DND-41 (cell line): ENCODE results near the gene FGF9.

Experiments used
- ATAC-seq: fragments of 200-7000 bp; cut with Tn5 transposase; 3 replicates; pipeline ENCODE4 v1.9.1; 2021; ENCODE audit warnings: low read depth; ENCODE audit not compliant: insufficient read depth
- DNase-seq: peaks from one replicate; pipeline ENCODE4 v3.0.0-alpha.2; 2020
- H2AFZ ChIP-seq: 2 replicates; pipeline ENCODE4 v1.6.0; 2012; ENCODE audit warnings: low read depth, low read length
- H3K27ac ChIP-seq: 2 replicates; pipeline ENCODE4 v1.5.1; 2012; ENCODE audit warnings: low read length, inconsistent platforms
- H3K27me3 ChIP-seq: fragments of 200-600 bp; sonication (generic); 2 replicates; pipeline ENCODE4 v1.6.0; 2012; ENCODE audit warnings: low read length, mild to moderate bottlenecking, inconsistent platforms; ENCODE audit not compliant: insufficient read depth, poor library complexity
- H3K36me3 ChIP-seq: 2 replicates; pipeline ENCODE4 v1.5.1; 2012; ENCODE audit warnings: low read length, inconsistent platforms; ENCODE audit not compliant: insufficient read depth
- H3K4me1 ChIP-seq: 2 replicates; pipeline ENCODE4 v1.5.1; 2012; ENCODE audit warnings: mild to moderate bottlenecking, low read length; ENCODE audit not compliant: insufficient read depth
- H3K4me2 ChIP-seq: 2 replicates; pipeline ENCODE4 v1.6.0; 2012; ENCODE audit warnings: mild to moderate bottlenecking, moderate library complexity, low read length, inconsistent platforms; ENCODE audit not compliant: insufficient read depth
- H3K4me3 ChIP-seq, 2 experiments: fragments of 200-600 bp in 1 of 2; shearing (Covaris generic) in 1 of 2; 2 replicates each; pipeline ENCODE4 v1.5.1; 2012 to 2016; ENCODE audit warnings: inconsistent platforms in 2 of 2, low read length in 2 of 2, mild to moderate bottlenecking in 2 of 2, low read depth in 1 of 2, moderate library complexity in 1 of 2
- H3K79me2 ChIP-seq: 2 replicates; pipeline ENCODE4 v1.6.0; 2012; ENCODE audit warnings: low read length, inconsistent platforms; ENCODE audit not compliant: insufficient read depth
- H3K9ac ChIP-seq: 2 replicates; pipeline ENCODE4 v1.6.0; 2012; ENCODE audit warnings: low read depth, mild to moderate bottlenecking, inconsistent platforms, low read length, moderate library complexity
- H3K9me3 ChIP-seq: 2 replicates; pipeline ENCODE4 v1.5.1; 2012; ENCODE audit warnings: low read length, moderate library complexity, mild to moderate bottlenecking, inconsistent platforms; ENCODE audit not compliant: insufficient read depth, severe bottlenecking
- H4K20me1 ChIP-seq: 2 replicates; pipeline ENCODE4 v1.6.0; 2012; ENCODE audit warnings: low read length; ENCODE audit not compliant: insufficient read depth
- CTCF ChIP-seq: IDR thresholded peaks from 2 replicates; pipeline ENCODE4 v1.5.1; 2012; ENCODE audit warnings: borderline replicate concordance, low read length, moderate library complexity, mild to moderate bottlenecking; ENCODE audit not compliant: poor library complexity, severe bottlenecking; ENCODE audit errors: extremely low read depth
- EZH2 ChIP-seq: IDR thresholded peaks from 3 replicates; pipeline ENCODE4 v1.6.1; 2012; ENCODE audit warnings: borderline replicate concordance, low read depth, mild to moderate bottlenecking, moderate library complexity, low read length, inconsistent platforms; ENCODE audit not compliant: severe bottlenecking

Gene FGF9

GRCh38 chr13:21639561-21639960, 31.3 kb upstream of the FGF9 start:
- TF ChIP-seq EZH2, result no peak
- TF ChIP-seq CTCF, result no peak
- ATAC-seq, result no peak
- H3K27me3 ChIP-seq, result peaks cover 14% of the 10 kb centered on the region
- no peaks in the 10 kb centered on the region for H3K79me2 ChIP-seq
- H4K20me1 ChIP-seq, result no peaks in the 10 kb centered on the region
- H3K9ac ChIP-seq, result no peak overlapping the region
- H3K36me3 ChIP-seq, result no peaks in the 10 kb centered on the region
- H3K4me3 ChIP-seq, result no peak overlapping the region
- H3K9me3 ChIP-seq, result no peaks in the 10 kb centered on the region
- H3K4me1 ChIP-seq, result no peaks in the 10 kb centered on the region
- no peak overlapping the region for H3K27ac ChIP-seq
- no peak overlapping the region for H2AFZ ChIP-seq
- no peak for DNase-seq
- H3K4me2 ChIP-seq, result no peak overlapping the region

DNA sequence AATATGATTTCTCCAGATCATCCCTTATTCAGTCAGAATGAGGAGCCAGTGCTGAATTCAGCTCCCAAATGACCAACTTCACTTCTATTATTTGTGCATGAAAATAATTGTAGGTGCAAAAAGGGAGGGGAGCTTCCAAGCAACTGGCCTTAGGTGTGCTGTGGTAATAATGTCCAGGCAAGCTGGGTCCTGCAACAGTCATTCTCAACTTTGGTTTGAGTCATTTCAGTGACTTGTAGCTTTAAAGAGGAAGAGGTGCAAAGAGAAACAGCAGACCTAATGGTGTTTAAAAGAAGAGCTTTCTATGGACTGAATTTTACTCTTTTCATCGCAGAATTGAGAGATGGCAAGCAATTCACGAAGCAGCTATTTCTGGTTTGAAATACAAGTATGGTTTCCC, 29.2 kb upstream of the FGF9 start:
- Histone ChIP-seq H3K4me1 (no peaks in the 10 kb centered on the region), H2AFZ (no peak overlapping the region), H3K27me3 (peaks cover 19% of the 10 kb centered on the region), H3K4me3 (no peak overlapping the region), H3K27ac (no peak overlapping the region), H3K4me2 (no peak overlapping the region), H3K79me2 (no peaks in the 10 kb centered on the region), H4K20me1 (no peaks in the 10 kb centered on the region), H3K9ac (no peak overlapping the region), H3K9me3 (no peaks in the 10 kb centered on the region), H3K36me3 (no peaks in the 10 kb centered on the region)
- no peak for DNase-seq
- ATAC-seq, result no peak
- TF ChIP-seq CTCF (no peak), EZH2 (no peak)

GRCh38 chr13:21657538-21657937, 13.3 kb upstream of the FGF9 start:
- no peak overlapping the region for H3K27ac ChIP-seq
- no peaks in the 10 kb centered on the region for H4K20me1 ChIP-seq
- H3K4me2 ChIP-seq, result no peak overlapping the region
- no peak overlapping the region for H3K9ac ChIP-seq
- H3K4me1 ChIP-seq, result no peaks in the 10 kb centered on the region
- no peaks in the 10 kb centered on the region for H3K79me2 ChIP-seq
- DNase-seq (no peak), ATAC-seq (no peak)
- no peak overlapping the region for H2AFZ ChIP-seq
- TF ChIP-seq EZH2 (no peak), CTCF (no peak)
- peaks cover 8% of the 10 kb centered on the region for H3K27me3 ChIP-seq
- no peak overlapping the region for H3K4me3 ChIP-seq
- H3K36me3 ChIP-seq, result no peaks in the 10 kb centered on the region
- no peaks in the 10 kb centered on the region for H3K9me3 ChIP-seq

GRCh38 chr13:21659087-21659486, 11.8 kb upstream of the FGF9 start:
- DNase-seq (no peak), ATAC-seq (no peak)
- Histone ChIP-seq H2AFZ (no peak overlapping the region), H3K27ac (no peak overlapping the region), H3K9ac (no peak overlapping the region), H3K79me2 (no peaks in the 10 kb centered on the region), H4K20me1 (no peaks in the 10 kb centered on the region), H3K4me3 (no peak overlapping the region), H3K27me3 (peaks cover 8% of the 10 kb centered on the region), H3K4me1 (no peaks in the 10 kb centered on the region), H3K4me2 (no peak overlapping the region), H3K9me3 (no peaks in the 10 kb centered on the region), H3K36me3 (no peaks in the 10 kb centered on the region)
- TF ChIP-seq CTCF, result no peak
- no peak for TF ChIP-seq EZH2
